Heart right ventricle (tissue), 16 donors: ENCODE data around the gene LCORL. TPM values are rescaled to one million over a fixed set of nuclear protein-coding genes. Genes with fewer than 3 reads are reported as not detected.

ENCODE experiments used
- ATAC-seq, 8 donors: fragments of 200-7000 bp; cut with Tn5 transposase; one replicate each; pipeline ENCODE4 v1.9.1; 2020; ENCODE audit warnings: mild to moderate bottlenecking in 8 of 8, moderate library complexity in 8 of 8, moderate number of reproducible peaks in 1 of 8
- DNase-seq, 2 donors: peaks; one replicate each; pipeline ENCODE4 v3.0.0-alpha.2; 2020
- H3K27ac ChIP-seq, 10 donors: fragments of 200-600 bp; sonication (generic) in 2 of 10; one replicate each; pipeline versions ENCODE4 v1.5.0 to v1.8.0; 2020 to 2022; ENCODE audit warnings: mild to moderate bottlenecking in 3 of 10
- H3K27me3 ChIP-seq, 7 donors: fragments of 200-600 bp; one replicate each; pipeline ENCODE4 v1.8.0; 2021 to 2022; ENCODE audit warnings: mild to moderate bottlenecking in 2 of 7
- H3K36me3 ChIP-seq, 9 donors: fragments of 200-600 bp; sonication (generic) in 1 of 9; one replicate each; pipeline versions ENCODE4 v1.5.0 to v1.8.0; 2020 to 2022; ENCODE audit warnings: mild to moderate bottlenecking in 2 of 9
- H3K4me1 ChIP-seq, 9 donors: fragments of 200-600 bp; sonication (generic) in 1 of 9; one replicate each; pipeline versions ENCODE4 v1.5.0 to v1.8.0; 2020 to 2022; ENCODE audit warnings: mild to moderate bottlenecking in 4 of 9
- H3K4me3 ChIP-seq, 10 donors: fragments of 200-600 bp; sonication (generic) in 2 of 10; one replicate each; pipeline versions ENCODE4 v1.5.0 to v1.8.0; 2020 to 2022; ENCODE audit warnings: mild to moderate bottlenecking in 7 of 10, moderate library complexity in 2 of 10
- H3K9me3 ChIP-seq, 11 donors: fragments of 200-600 bp in 10 of 11; sonication (generic) in 2 of 11; one replicate each; pipeline versions ENCODE4 v1.5.0 to v1.8.0; 2013 to 2022; ENCODE audit warnings: mild to moderate bottlenecking in 2 of 11, control low read depth in 1 of 11, moderate library complexity in 1 of 11
- CTCF ChIP-seq, 9 donors: fragments of 200-600 bp; sonication (generic) in 2 of 9; IDR thresholded peaks; one replicate each; pipeline versions ENCODE4 v1.5.0 to v1.8.0; 2021 to 2022; ENCODE audit warnings: antibody characterized with exemption in 9 of 9, mild to moderate bottlenecking in 5 of 9, moderate library complexity in 1 of 9
- WGBS, 2 donors: extraction: QIAGEN DNeasy Blood & Tissue Kit; methylation state at CpG; one replicate each; pipeline ENCODE4 v1.1.7; 2013; ENCODE audit warnings: inconsistent platforms in 1 of 2; 5-methylcytosine and 5-hydroxymethylcytosine counted together
- intact Hi-C, 10 donors: fragments of 100-400 bp; cut with DNase I; formaldehyde crosslinking; loops; one replicate each; pipeline versions ENCODE4 v1.11.1 to v1.14.2; 2022
- polyA plus RNA-seq, 2 donors: library from polyadenylated mRNA; stranded (reverse); fragments of 200-250 nt; gene quantifications; one replicate each; pipeline ENCODE4 v1.2.3, GENCODE V29; 2013
- total RNA-seq, 10 donors: library from RNA; stranded (reverse); fragmentation: NEBNext Ultra II Directional in 3 of 10; extraction: Animal tissue kit (Norgen Biotek cat#: 25700) in 3 of 10; gene quantifications; one replicate each; pipeline versions ENCODE4 v1.2.1 to v1.2.4, GENCODE V29; 2021 to 2023
- donor health status: Arrhythmogenic right ventricular cardiomyopathy.
- donor health status: ischemic (EF 13 %, LVEDD 7.1; RV severe dilation, severe dysfunction).
- donor health status: healthy with polysubstance abuse.
- donor health status: DM: no; HTN: yes; CAD: no.
- donor health status: DM: no; HTN: no; CAD: no.
- donor health status: ischemic (EF 25% LVEDD 6.9; RV normal size, moderate dysfunction).
- donor health status: ischemic (EF 25% LVEDD 5.7; RV mildly dilated, moderate dysfunction).
- donor health status: healthy.
- donor health status: DM: yes; HTN: yes; CAD: no.
- donor health status: Ischemic cardiomyopathy.
- donor health status: ischemic (EF 35%, LVEDD 5.7; RV mildly dilated, moderate dysfunction).
- donor health status: nonischemic (EF 11% LVEDD 7.7; RV severe dilation, severe dysfunction).
- donor health status: DM: yes; HTN: yes; CAD: no.
- donor health status: PGD.
- donor health status: ischemic (EF 29% LVEDD 5.4; RV normal size, mild dysfunction).
- donor health status: nonischemic (EF 23%, LVEDD 6.1; RV moderate dilation, normal function).

LCORL gene
- total and polyA plus RNA-seq, 12 donors: 1.7 to 11.1 (median 6.4) TPM

- Histone ChIP-seq H3K27ac (no peak overlapping the region), H3K36me3 (peaks cover 0 to 8% (median 0%) of the 10 kb centered on the region in 9 donors), H3K9me3 (peaks cover 0 to 15% (median 0%) of the 10 kb centered on the region in 11 donors), H3K27me3 (no peaks in the 10 kb centered on the region), H3K4me3 (no peak overlapping the region), H3K4me1 (no peaks in the 10 kb centered on the region)
- DNase-seq: no peak
- TF ChIP-seq CTCF (IDR thresholded peaks at IDR 0.05): no peak
- no peak for ATAC-seq
- intact Hi-C loops: no loop called here
These were observed 106.1 kb downstream of the LCORL start for GRCh38 chr4:17915439-17915838.

- DNase-seq (no peak), ATAC-seq (no peak)
- Histone ChIP-seq H3K27ac (no peak overlapping the region), H3K27me3 (no peaks in the 10 kb centered on the region), H3K4me3 (no peak overlapping the region), H3K9me3 (no peaks in the 10 kb centered on the region), H3K36me3 (peaks cover 0 to 8% (median 0%) of the 10 kb centered on the region in 9 donors), H3K4me1 (no peaks in the 10 kb centered on the region)
- intact Hi-C loops: loop anchor here in 1 of 10 donors (5.0 kb wide), 1 partner anchor 670 kb away; no protein-coding TSS in a partner anchor
- no peak for TF ChIP-seq CTCF (IDR thresholded peaks at IDR 0.05)
- 91 to 95% methylated on average over 9 of the region's 9 CpGs for WGBS, 2 donors
These were observed 109.5 kb downstream of the LCORL start for GRCh38 chr4:17912011-17912410.

GRCh38 chr4:17911608-17912007, 109.9 kb downstream of the LCORL start:
- Histone ChIP-seq H3K9me3 (no peaks in the 10 kb centered on the region), H3K27ac (no peak overlapping the region), H3K4me3 (no peak overlapping the region), H3K36me3 (peaks cover 0 to 8% (median 0%) of the 10 kb centered on the region in 9 donors), H3K27me3 (no peaks in the 10 kb centered on the region), H3K4me1 (no peaks in the 10 kb centered on the region)
- intact Hi-C loops: loop anchor here in 1 of 10 donors (5.0 kb wide), 1 partner anchor 671 kb away; no protein-coding TSS in a partner anchor
- TF ChIP-seq CTCF (IDR thresholded peaks at IDR 0.05): no peak
- DNase-seq: peak in 1 of 2 donors; percentile 14
- ATAC-seq: no peak
- 93 to 95% methylated on average over 11 of the region's 11 CpGs for WGBS, 2 donors

GRCh38 chr4:17898553-17899055, 123.0 kb downstream of the LCORL start:
- Histone ChIP-seq H3K4me1 (peaks cover 0 to 4% (median 0%) of the 10 kb centered on the region in 9 donors), H3K27me3 (no peaks in the 10 kb centered on the region), H3K4me3 (no peak overlapping the region), H3K9me3 (no peaks in the 10 kb centered on the region), H3K27ac (no peak overlapping the region), H3K36me3 (peaks cover 0 to 9% (median 0%) of the 10 kb centered on the region in 9 donors)
- no peak for TF ChIP-seq CTCF (IDR thresholded peaks at IDR 0.05)
- DNase-seq (no peak), ATAC-seq (no peak)
- 56 to 63% methylated on average over 2 of the region's 2 CpGs for WGBS, 2 donors
- intact Hi-C loops: no loop called here
